ENCODE measurements around the gene PTPN20.
"Not testable (repeated sequence)": the region's sequence is repeated elsewhere in the genome, so short reads cannot be mapped to it uniquely, and the experiment has no call there.

The PTPN20 gene, protein sequence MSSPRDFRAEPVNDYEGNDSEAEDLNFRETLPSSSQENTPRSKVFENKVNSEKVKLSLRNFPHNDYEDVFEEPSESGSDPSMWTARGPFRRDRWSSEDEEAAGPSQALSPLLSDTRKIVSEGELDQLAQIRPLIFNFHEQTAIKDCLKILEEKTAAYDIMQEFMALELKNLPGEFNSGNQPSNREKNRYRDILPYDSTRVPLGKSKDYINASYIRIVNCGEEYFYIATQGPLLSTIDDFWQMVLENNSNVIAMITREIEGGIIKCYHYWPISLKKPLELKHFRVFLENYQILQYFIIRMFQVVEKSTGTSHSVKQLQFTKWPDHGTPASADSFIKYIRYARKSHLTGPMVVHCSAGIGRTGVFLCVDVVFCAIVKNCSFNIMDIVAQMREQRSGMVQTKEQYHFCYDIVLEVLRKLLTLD

DNA sequence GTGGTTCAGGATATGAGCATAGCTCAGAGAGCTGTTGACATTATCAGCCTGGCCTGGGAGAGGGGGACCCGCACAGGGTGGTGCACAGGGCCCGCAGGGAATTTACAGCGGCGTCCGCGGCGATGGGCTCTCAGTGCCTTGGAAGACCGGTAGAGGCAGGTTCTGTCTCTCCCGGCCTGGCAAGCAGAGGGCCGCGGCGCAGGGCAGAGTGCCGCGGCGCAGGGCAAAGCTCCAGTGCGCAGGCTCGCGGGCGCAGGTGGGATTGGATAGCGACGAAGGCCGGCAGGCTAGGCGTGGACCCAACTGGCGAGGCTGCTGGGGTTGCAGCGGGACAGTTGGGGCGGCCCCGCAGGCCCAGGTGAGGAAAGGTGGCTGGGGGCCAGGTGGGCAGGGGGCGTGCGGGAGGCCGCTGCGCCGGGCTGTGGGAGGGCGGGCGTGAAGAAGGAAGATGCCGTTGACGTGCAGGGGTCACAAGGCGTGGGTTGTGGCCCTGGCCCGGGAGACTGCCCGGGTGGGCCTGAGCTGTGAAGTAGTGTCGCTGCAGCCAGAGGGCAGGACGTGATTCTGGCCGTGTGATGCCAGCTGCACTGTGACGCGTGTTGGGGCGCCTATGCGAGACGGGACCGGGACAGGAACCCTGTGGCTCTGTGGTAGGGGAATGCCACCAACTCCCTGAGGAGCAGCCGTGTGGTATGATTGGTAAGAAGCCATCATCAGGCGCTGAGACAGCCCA lies at the start of gene PTPN20:
TSS of gene PTPN20 (plus strand) at position 285 of the 733 bp plus-strand sequence. CDS start 21,072 bp downstream, outside the sequence.
- POLR2A ChIA-PET, CTCF ChIA-PET: not testable (repeated sequence)
- peak; percentile 4 for DNase-seq (ENCODE audit: extremely low spot score)

DNA sequence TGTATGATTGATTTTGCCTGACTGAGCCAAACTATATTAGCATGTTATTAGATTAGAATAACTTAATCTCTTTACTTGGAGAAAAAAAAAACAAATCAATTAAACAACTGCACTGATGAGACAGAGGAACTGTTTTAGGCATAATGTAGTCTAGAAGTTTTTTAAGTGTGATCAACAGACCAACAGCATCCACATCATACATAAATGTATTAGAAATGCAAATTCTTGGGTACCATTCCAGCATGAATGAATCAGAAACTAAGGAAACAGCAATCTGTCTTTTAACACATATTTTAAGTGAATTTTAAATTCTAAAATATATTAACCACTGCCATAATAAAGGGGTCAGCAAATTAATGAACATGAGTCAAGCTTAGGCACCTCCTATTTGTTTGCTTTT lies 41.5 kb upstream of the PTPN20 start:
- POLR2A ChIA-PET; DNase-seq (ENCODE audit: extremely low spot score); CTCF ChIA-PET: not testable (repeated sequence)

DNA sequence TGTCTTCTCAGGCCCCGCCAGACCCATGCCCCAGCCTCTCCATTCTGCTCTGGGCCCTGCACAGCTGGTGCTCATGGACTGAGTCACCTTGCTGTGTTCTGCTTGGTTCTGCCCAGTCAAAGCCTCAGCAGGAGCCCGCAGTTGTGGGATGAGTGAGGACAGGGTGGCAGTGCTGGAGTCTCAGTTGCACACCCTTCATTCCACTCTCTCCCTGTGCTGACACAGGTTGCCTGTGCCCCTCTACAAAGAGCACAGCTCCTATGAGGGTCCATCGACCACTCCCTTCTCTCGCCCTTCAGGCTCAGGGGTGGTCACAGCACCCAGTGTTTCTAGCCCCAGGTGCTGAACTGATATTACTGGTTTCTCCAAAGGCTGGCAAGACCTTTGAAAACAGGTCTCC lies 39.6 kb upstream of the PTPN20 start:
- CTCF ChIA-PET = not testable (repeated sequence)

DNA sequence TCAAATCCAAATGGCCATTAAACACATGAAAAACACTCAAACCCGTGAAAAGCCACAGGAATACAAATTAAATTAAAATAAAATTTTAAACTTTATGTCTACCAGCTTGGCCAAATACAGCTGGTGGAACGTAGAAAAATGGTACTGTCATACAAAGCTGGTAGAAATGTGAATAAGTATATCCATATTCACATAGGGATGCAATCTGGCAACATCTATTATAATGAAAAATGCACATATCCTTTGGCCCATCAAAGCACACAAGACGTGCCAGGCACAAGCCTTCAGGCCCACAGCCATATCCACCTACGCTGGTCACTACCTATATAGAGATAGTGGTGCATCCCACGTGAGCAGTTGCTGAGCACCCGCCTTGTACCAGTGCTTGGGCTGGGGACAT lies 35.9 kb upstream of the PTPN20 start:
- DNase-seq (ENCODE audit: extremely low spot score); POLR2A ChIA-PET; CTCF ChIA-PET: not testable (repeated sequence)

More for the DNA sequence above, 39.6 kb upstream of the PTPN20 start:
- POLR2A ChIA-PET; DNase-seq (ENCODE audit: extremely low spot score): not testable (repeated sequence)

DNA sequence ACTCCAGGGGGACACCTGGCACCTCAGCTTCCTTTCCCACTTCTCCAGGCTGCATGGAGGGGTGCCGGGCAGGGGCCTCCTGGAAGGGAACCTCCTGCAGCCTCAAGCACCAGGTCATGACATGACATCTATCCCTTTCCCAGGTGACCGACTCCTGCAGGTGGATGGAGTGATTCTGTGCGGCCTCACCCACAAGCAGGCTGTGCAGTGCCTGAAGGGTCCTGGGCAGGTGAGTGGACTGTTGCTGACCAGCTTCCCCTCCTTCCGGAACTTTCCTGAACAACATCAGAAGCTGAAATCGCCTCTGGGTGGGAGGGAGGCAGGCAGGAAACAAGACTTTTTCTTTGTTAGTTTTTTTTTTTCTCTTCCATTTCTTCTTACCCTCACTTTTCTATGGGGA lies 34.5 kb upstream of the PTPN20 start:
- POLR2A ChIA-PET; CTCF ChIA-PET; DNase-seq (ENCODE audit: extremely low spot score): not testable (repeated sequence)

DNA sequence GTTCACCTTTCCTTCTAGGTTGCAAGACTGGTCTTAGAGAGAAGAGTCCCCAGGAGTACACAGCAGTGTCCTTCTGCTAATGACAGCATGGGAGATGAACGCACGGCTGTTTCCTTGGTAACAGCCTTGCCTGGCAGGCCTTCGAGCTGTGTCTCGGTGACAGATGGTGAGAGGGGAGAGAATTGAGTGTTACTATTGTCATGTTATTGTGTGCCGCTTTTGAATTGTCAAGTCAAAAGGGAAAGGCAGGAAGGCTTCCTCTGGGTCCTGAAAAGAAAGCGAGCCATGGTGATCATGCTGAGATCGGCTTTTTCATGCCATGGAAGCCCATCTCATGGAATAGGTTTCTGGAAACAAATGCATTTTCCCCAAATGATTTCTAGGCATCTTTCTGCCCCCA lies 32.5 kb upstream of the PTPN20 start:
- POLR2A ChIA-PET; DNase-seq (ENCODE audit: extremely low spot score); CTCF ChIA-PET: not testable (repeated sequence)

DNA sequence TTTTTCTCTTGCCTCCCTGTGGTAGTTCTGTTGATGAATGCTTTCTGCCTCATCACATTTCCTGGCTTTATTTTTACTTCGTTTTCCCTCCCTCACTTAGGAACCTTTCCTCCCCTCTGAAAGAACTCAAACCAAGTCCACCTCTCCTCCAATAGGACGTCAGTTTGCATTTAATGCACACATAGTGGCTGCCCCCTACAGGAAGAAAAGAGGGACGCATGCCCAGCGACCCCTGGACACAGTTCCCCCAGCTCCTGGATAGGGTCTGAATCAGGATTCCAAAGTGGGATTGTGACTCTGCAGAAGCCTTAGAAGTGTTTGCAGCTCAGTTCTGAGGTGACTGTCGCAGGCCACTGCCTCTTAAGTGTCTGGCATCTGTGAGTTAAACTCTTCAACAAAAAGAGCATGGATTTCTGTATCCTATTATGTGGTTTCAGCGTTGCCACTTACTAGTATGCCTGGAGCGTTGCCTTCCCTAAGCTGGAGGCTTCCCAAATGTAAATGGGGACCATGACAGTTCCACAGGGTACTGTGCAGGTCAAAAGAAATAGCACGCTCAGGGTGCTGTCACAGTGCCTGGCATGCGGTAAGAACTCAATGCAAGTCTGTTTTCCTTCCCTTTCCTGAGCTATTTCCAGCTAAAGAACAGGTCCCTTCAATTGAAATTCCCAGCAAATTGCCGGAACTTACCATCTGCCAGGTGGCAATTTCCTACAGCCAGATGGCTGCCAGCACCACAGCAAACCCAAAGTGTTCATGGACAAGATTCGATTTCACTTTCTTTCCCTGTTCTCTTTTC lies 20.2 kb upstream of the PTPN20 start:
- TF ChIP-seq, protein P1, sequence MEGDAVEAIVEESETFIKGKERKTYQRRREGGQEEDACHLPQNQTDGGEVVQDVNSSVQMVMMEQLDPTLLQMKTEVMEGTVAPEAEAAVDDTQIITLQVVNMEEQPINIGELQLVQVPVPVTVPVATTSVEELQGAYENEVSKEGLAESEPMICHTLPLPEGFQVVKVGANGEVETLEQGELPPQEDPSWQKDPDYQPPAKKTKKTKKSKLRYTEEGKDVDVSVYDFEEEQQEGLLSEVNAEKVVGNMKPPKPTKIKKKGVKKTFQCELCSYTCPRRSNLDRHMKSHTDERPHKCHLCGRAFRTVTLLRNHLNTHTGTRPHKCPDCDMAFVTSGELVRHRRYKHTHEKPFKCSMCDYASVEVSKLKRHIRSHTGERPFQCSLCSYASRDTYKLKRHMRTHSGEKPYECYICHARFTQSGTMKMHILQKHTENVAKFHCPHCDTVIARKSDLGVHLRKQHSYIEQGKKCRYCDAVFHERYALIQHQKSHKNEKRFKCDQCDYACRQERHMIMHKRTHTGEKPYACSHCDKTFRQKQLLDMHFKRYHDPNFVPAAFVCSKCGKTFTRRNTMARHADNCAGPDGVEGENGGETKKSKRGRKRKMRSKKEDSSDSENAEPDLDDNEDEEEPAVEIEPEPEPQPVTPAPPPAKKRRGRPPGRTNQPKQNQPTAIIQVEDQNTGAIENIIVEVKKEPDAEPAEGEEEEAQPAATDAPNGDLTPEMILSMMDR (IDR thresholded peaks at IDR 0.05; ENCODE audit: control extremely low read depth, extremely low read depth, low read depth, missing control alignments) = peak; percentile 7
- DNase-seq (ENCODE audit: extremely low spot score); POLR2A ChIA-PET; CTCF ChIA-PET: not testable (repeated sequence)

DNA sequence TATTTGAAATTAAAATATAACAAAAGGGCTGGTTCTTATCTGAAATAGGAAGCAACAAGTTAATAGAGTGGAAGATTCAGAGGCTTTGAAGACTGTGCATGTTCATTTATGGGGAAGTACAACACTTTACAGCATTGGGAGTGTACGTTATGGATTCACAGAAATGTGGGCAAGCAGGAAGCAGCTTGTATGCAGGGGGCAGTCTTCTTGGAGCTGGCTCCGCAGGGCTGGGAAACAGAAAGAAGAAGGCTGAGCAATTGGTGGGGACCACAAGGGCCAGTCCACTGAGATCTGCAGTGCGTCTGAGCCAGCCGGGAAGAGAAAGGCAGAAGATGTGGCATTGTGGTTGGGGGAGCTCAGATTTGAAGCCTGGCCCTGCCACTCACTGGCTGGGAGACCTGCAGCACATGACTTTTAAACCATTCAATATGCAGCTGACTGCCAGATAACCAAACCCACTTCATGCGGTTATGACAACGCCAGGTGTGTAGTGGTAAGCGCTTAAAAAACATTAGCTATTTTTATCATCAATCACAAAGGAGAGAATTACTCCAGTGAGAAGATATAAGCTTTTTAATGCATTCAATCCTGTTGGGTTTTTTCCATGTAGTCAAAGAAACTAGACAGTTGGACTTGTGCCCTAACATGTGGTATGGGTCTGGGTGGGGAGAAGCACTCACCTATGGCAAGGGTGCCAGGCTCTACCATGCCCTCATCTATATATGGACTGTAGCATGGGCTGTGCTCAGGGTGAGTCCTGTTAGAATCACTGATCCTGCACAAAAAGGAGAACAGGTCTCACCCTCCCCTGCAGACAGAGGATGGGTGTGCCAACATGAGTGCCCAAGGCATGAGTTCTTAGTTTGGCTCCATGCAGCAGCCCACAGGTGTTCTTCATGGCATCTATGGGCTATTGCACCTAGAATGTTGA lies 14.2 kb upstream of the PTPN20 start:
- DNase-seq (ENCODE audit: extremely low spot score); POLR2A ChIA-PET; CTCF ChIA-PET: not testable (repeated sequence)

DNA sequence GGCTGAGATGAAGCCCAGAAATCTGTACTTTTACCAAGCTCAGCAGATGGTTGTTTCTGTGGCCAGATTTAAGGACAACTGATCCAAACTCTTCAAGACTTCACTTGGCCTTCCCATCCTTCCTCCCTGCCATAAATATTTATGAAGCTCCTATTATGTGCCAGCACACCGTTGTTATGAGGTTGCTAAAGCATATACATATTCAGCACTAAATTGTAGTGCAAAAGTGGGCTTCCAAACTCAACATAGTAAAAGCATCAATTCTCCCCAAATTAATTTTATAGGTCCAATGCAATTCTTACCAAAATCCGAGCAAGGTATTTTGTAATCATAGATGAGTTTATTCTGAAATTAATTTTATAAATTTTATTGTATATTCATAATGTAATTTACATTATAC lies 10.0 kb upstream of the PTPN20 start:
- DNase-seq (ENCODE audit: extremely low spot score); CTCF ChIA-PET: not testable (repeated sequence)

DNA sequence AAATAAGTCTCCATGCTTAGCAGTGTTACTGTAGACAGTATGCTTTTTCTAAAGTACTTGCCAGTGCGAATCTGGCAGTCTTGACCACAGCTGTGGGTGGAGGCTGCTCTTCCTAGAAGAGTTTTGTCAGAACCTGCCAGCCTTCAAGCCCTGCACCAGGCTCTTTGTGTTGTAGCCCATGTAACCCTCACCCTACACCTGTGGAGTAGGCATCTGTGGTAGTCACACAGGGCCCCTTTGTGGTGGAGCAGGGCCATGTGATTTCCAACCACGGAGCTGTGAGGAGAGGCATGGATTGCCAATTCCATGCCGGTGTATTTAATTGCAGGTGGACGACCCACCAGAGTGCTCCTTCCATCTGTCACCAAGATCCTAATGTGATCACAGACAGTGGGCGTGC lies 7.4 kb upstream of the PTPN20 start:
- CTCF ChIA-PET; POLR2A ChIA-PET; DNase-seq (ENCODE audit: extremely low spot score): not testable (repeated sequence)

More for the DNA sequence above, 10.0 kb upstream of the PTPN20 start:
- POLR2A ChIA-PET = not testable (repeated sequence)

DNA sequence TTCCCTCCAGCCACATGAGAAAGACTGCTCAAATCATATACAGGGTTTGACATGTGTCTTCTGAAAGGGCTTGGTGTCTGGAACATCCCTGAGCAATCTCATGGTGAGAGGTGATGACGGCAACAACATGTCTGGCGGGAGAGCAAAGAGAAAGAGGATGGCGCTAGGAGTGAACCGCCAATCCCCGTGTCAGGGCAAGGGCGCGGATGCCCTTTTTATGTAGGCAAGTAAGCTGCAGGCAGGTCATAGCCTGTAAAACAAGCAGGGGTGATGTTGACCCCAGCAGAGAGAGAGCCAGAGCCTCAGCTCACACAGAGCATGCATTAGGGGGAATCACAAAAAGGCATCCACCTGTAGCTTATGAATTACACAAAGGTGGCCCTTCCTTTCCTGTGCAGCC lies 4.9 kb upstream of the PTPN20 start:
- POLR2A ChIA-PET; DNase-seq (ENCODE audit: extremely low spot score); CTCF ChIA-PET: not testable (repeated sequence)

DNA sequence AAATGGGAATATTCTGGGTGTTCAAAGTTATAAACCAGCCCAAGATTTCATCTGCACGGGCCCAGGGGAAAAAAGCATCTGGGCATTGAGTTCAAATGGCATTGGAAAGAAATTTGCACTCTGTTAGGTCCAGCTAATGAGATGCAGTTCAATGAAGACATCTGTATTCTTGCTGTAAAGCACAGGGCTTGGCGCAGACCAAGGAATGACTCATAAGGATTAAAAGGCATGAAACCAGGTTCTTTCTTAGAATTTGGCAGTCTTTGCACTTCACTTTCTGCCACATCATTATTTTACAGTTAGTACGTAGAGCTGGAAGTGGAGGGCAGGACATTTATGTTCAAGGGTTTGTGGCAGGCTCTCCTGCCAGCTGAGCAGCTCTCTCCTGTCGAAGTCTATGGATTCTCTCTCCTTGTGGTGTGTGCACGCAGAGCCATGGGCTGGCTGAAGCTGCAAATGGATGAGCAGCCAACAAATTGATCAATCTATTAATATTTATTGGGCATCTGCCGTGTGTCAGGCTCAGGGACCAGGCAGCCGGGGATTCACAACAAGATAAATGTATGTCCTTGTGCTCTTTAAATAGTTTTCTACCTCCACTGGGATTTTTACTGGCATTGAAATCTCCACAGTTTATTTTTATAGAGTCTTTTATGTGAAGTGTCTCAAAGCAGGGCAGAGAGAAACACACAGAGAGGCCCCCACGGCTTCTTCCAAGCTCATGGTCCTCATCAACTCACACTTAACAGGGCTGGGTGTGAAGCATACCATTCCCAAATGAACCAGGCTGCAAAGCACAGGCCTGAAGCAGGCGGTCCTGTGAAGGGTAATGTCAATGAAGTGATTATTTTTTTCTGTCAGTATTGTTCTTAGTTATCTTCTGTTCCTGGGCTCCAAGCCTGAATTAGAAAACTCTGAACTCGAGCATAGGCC lies 3.8 kb upstream of the PTPN20 start:
- POLR2A ChIA-PET; CTCF ChIA-PET; DNase-seq (ENCODE audit: extremely low spot score): not testable (repeated sequence)

DNA sequence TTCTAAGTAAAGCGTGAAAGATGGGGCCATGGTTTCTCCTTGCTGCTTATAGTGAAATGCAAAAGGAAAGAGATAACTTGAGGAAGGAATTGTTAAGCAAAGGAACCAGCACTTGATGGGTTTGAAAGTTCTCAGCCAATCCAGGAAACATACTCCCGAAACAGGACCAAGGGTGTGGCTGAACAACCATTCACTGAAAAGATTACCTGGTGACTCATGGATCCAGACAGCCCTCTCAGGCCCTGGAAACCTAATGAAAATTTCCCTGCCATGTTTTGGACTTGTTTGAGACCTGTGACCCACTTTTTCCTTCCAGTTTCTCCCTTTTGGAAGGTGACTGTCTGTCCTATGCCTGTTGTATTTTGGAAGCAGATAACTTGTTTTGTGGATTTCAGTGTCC lies 11.3 kb downstream of the PTPN20 start:
- POLR2A ChIA-PET; CTCF ChIA-PET; DNase-seq (ENCODE audit: extremely low spot score): not testable (repeated sequence)

DNA sequence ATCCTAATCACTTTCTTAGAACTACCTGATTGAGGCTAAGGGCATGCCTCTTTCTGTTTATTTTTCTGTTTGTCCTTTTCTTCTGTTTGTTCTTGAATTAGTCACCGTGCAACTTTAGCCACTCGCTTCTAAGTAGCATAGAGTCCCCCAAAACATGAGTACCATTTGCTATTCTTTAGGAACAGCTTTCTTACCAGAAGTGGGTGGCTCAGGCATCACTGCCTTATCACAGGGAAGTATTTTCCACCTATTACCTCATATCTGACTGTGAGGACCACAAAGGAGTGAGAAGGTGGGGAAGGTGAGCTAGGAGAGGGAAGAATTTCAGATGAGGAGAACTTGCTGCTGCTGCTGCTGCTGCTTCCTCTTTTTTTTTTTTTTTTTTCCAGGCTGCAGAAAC lies 13.9 kb downstream of the PTPN20 start:
- CTCF ChIA-PET; POLR2A ChIA-PET; DNase-seq (ENCODE audit: extremely low spot score): not testable (repeated sequence)

DNA sequence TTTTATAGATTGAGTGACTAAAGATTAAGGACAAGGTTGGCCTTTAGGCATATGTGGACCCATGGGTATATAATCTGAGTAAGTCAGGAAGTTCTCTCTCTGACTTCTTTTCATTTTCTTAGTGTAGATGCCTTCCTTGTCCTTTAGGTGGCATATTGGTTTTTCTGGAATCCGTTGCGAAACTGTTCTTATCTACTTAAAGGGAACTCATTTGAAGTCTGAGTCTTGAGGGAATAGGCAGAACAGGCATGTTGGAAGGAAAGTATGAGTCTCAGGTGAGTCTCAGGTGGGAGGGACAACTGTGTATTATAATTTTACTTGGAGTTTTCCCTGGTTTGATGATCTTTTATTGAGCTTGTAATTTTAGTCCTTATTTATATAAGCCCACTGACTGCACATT lies 14.6 kb downstream of the PTPN20 start:
- CTCF ChIA-PET; POLR2A ChIA-PET; DNase-seq (ENCODE audit: extremely low spot score): not testable (repeated sequence)
